ENCODE data around the gene OR9G4.

GRCh38 chr11:56705784-56706396 lies 42.6 kb downstream of the OR9G4 start:
- no peak for TF ChIP-seq GATA2 (IDR thresholded peaks at IDR 0.05; ENCODE audit: low read depth, low read length)
- TF ChIP-seq GATA3 (IDR thresholded peaks at IDR 0.05; ENCODE audit: low read depth, low read length), result no peak

Measured in SH-SY5Y (cell line).